Dedifferentiated amniotic fluid mesenchymal stem cell (primary cell): ENCODE results near the gene CLDN15.
"Not testable (repeated sequence)": the region's sequence is repeated elsewhere in the genome, so short reads cannot be mapped to it uniquely, and the experiment has no call there.

Experiments used
- DNase-seq: peaks from one replicate; pipeline ENCODE4 v3.0.0-alpha.2; 2016; ENCODE audit errors: extremely low spot score

Gene CLDN15, protein sequence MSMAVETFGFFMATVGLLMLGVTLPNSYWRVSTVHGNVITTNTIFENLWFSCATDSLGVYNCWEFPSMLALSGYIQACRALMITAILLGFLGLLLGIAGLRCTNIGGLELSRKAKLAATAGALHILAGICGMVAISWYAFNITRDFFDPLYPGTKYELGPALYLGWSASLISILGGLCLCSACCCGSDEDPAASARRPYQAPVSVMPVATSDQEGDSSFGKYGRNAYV

DNA sequence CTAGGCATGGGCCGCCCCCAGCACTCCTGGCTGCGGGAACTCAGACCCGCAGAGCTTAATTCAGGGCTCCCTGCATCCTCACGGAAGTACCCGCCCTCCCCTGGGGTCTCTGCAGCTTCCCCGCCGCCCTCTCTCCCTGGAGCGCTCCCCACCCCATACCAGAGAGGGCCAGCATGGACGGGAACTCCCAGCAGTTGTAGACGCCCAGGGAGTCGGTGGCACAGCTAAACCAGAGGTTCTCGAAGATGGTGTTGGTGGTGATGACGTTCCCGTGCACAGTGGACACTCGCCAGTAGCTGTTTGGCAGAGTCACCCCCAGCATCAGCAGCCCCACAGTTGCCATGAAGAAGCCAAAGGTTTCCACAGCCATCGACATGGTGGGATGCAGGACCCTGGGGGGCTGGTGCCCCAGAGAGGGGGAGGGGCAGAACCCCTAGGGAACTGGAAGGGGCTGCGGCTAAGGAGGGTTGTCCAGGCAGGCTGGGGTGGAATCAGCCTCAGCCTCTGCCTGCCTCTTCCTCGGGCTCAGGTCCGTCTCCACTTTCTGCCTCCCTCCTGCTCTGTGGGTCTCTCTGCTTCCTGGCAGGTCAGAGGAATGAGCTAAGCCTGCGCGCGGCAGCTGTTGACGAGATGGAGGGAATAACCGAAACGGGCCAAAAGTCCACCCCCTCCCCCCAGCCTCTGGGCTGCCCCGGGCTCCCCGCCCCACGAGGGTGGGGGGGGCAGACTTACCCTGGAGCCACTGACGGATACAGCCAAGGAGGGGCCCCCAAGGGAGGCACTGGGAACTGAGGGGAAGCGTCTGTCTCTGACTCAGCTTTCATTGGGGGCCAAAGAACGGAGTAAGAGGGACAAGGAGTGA lies at the start of gene CLDN15:
CLDN15 (minus strand) TSS at position 597 of the 862 bp plus-strand sequence; CDS start at position 376, 221 bp downstream.
- DNase-seq = no peak

DNA sequence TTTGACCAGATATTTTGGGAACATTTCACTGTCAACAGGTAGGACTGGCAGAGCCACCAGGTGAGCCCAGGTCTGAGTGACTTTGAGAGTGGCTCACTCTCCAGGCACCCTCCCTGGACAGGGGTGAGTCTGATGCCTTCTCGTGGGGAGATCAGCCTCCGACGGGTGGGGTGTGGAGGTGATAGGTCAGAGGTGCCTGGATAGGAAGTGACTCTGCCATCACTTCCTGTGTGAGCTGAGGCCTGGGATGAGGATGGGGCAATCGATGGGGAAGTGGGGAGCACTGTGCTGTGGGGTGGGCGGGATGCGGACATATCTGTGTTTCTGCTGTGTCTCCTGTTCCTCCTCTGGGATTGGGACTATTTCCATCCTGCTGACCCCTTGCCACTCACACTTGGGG lies 49.4 kb upstream of the CLDN15 start:
- DNase-seq = no peak

DNA sequence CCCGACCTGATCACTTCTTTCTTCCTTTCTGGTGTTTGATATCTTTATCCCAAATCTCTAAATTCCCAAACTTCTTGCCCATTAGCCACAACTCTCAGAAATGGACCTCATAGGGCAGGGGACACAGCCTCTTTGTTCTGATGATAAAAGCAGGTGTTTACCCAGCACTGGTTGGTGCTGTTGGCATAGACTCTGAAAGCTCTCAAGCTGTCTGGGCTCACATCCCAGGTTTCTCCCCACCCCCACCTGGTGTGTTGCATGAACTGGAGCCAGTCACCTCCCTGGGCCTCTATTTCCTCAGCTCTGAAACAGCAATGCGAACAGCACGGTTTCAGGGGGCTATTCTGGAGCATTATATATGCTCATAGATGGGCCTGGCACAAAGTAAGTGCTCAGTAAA lies 48.3 kb upstream of the CLDN15 start:
- not testable (repeated sequence) for DNase-seq

DNA sequence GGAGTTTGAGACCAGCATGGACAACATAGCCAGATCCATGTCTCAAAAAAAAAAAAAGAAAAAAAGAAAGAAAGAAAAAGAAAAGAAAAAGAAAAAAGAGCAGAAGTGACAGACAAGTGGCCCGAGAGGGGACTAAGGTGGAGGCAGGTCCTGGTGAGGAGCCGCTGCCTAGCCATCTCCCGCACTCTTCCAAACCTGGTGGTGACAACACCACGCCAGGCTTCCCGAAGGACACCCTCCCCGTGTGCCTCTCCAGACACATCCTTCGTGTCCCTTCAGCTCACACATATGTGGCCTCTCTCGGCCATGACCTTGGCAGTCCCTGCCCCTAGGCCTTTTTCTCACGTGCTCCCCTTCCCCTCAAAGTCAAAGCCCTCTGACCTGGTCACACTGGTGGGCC lies 47.6 kb upstream of the CLDN15 start:
- DNase-seq = no peak

DNA sequence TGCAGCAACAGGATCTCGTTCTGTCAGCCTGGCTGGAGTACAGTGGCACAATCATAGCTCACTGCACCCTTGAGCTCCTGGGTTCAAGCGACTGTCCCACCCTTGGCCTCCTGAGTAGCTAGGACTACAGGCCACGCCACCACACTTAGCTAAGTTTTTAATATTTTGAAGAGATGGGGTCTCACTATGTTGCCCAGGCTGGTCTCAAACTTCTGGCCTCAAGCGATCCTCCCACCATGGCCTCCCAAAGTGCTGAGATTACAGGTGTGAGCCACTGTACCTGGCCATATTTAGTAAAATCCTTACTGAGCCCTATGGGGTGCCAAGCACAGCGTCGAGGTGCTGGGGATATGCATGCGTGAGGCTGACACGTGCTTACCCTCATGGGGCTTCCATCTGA lies 43.3 kb upstream of the CLDN15 start:
- not testable (repeated sequence) for DNase-seq

DNA sequence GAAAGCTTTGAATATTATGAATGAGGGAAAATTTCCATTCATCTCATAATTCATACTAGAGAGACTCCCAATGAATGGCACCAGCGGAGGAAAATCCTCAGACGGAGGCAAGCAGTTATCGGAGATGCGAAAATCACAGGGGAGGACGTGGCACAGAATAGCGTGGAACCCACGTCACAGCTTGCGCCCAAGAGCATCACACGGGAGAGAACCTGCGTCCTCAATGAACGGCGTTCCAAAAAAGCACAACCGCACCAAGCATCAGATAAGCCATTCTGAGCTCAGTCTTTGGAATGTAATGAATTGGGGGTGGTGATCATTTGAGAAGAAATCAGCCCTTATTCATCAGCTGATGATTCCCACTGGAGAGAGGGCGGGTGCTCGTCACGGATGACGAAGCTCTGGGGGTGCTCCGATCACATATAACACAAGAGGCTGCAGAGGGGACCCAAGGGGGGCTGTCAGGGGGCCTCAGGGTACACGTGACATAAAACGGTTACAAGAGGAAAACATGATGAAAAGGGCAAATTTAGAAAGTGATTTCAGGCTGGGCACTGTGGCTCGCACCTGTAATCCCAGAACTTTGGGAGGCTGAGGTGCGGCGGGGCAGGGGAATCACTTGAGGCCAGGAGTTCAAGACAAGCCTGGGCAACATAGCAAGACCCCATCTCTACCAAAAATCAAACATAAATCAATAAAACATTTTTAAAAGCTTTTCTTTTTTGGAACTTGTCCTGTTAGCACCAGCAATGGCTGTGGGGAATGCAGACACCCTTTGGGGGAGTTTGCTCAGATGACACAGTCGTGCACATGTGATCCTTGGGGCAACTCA lies 41.1 kb upstream of the CLDN15 start:
- no peak for DNase-seq

DNA sequence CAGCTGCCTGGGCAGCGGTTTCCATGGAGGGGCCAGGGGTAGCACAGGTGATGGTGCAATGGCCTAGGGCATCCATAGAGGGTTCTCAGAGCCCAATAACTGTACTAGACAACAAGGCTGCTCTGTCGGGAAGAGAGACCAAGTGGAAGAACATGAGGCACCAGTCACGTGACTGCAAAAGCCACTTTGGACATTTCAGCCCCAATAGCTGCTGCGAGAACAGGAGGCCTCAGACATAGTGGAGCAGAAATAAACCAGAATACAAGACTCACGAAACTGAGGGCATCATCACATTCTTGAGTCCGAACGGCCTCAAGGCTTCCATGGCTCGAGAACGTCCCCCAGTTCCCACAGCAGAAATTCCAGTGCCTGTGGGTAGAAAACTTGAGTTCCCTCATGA lies 39.6 kb upstream of the CLDN15 start:
- DNase-seq = no peak

DNA sequence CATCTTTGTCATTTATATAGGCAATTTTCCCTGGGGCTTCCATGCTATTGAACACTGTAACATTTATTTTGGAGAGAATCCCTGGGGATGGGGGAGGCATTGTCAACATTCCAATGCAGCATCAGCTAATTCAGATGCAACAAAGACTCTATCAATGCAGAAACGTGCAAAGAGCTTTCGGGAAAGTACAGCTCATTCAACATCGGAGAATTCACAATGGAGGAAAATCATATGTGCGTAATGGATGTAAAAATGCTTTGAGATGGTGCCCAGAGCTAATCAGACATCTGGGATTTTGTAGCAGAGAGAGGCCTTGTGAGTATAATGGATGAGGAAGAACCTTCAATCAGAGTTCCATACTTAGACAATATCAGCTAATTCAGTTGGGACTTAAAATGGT lies 35.6 kb upstream of the CLDN15 start:
- DNase-seq = no peak

DNA sequence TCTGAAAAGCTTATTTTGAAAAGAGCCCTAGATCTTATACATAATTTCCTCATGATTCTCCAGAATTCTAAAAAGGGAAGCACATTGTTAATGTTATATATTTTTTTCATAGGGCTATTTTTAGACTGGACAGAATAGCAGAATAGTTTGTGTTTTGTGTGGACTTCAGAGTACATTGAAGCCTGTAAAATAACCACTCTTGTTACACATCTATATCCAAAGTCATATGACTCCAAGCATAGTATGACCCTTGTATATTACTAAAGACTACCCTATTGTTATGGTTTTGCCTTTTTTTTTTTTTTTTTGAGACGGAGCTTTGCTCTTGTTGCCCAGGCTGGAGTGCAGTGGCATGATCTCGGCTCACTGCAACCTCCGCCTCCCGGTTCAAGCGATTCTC lies 33.4 kb upstream of the CLDN15 start:
- no peak for DNase-seq

DNA sequence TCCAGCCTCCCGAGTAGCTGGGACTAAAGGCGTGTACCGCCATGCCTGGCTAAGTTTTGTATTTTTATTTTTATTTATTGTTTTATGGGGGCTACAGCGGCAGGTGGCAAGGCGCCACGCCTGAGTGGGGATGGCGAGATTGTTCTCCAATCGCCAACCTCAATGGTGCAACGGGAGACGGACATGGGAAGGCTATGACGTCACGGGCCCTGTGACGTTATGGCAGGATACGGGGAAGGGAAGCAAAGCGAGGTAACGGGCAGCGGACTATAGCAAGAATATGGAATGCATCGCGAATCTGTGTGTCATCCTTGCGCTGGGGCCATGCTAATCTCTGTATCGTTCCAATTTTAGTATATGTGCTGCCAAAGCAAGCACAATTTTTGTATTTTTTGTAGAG lies 32.1 kb upstream of the CLDN15 start:
- DNase-seq = no peak

DNA sequence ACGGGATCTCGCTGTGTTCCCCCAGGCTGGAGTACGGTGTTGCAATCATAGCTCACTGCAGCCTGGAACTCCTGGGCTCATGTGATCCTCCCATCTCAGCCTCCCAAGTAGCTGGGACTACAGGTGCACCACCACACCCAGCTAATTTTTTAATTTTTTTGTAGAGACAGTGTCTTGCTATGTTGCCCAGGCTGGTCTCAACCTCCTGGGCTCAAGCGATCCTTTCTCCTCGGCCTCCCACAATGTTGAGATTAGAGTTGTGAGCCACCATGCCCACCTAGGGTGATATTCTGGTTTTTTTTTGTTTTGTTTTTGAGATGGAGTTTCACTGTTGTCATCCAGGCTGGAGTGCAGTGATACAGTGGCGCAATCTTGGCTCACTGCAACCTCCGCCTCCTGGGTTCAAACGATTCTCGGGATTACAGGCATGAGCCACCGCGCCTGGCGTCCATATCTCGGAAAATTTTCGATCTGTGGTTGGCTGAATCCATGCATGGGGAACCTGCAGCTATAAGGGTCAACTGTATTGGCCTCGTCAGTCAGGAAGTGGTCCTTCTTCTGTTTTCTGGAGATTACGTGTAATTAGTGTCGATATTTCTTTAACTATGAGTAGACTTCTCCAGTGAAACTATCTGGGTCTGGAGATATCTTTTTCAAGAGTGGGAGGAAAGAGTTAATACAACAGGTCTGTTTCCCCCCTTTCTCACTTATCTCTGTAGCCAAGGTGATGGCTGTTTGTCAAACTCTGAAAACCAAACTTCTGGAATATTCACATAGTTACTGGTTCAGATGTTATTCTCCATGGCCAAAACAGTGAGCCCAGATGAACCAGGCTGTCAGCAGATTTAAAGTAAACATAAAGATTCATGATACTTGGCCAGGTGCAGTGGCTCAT lies 28.3 kb upstream of the CLDN15 start:
- no peak for DNase-seq

DNA sequence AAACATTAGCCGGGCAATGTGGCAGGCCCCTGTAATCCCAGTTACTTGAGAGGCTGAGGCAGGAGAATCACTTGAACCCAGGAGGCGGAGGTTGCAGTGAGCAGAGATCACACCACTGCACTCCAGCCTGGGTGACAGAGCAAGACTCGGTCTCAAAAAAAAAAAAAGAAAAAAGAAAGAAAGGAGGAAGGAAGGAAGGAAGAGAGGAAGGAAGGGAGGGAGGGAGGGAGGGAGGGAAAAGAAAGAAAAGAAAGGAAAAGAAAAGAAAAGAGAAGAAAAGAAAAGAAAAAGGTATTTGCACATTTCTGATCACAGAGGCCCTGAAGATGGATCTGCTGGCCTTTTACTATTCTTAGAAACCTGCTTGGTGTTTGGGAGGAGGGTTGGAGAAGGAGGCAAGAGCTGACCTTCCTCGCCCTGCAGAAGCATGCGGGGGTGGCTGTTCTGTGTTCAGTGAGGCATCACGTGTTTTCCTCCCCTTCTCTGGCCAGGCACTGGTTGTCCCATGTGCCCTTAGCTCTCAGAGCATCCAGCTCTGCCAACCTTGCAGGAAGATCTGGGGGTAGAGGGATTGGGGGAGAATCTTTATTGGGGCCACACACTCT lies 26.6 kb upstream of the CLDN15 start:
- not testable (repeated sequence) for DNase-seq

DNA sequence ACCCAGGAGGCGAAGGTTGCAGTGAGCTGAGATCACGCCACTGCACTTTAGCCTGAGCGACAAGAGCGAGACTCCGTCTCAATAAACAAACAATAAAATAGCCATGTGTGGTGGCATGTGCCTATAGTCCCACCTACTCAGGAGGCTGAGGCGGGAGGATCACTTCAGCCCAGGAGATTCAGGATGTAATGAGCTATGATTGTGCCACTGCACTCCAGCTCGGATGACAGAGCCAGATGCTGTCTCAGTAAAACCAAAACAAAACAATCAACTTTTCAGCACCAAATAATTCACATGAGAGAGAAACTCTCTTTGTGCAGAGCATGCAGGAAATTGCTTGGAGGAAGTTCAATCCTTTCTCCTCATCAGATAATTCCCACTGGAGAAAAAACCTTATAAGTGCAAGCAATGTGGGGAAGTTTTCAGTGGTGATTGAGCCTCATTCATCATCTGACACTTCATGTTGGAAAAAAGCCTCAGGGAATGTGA lies 20.7 kb upstream of the CLDN15 start:
- no peak for DNase-seq

DNA sequence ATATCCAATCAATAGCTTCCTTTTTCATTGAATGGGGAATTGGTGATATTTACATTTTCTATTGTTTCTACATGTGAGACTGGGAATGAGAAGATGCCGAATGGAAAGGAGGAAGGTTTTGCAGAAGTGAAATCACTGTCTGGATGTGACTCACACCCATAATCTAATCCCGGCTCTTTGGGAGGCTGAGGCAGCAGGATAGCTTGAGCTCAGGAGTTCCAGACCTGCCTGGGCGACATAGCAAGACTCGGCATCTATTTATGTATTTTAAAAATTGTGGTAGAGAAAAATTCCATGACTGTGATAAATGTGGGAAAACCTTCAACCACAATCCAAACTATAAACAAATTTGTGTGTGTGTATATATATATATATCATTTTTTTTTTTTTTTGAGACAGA lies 18.2 kb upstream of the CLDN15 start:
- DNase-seq = no peak

DNA sequence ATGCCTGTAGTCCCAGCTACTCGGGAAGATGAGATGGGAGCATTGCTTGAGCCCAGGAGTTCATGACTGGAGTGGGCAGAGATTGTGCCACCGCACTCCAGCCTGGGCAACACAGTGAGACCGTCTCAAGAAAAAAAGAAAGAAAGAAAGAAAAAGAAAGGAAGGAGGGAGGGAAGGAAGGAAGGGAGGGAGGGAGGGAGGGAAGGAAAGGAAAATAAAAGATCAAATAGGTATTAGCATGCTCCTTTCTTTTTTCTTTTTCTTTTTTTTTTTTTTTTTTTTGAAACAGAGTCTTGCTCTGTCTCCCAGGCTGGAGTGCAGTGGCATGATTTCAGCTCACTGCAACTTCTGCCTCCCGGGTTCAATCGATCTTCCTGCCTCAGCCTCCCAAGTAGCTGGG lies 15.6 kb upstream of the CLDN15 start:
- not testable (repeated sequence) for DNase-seq

DNA sequence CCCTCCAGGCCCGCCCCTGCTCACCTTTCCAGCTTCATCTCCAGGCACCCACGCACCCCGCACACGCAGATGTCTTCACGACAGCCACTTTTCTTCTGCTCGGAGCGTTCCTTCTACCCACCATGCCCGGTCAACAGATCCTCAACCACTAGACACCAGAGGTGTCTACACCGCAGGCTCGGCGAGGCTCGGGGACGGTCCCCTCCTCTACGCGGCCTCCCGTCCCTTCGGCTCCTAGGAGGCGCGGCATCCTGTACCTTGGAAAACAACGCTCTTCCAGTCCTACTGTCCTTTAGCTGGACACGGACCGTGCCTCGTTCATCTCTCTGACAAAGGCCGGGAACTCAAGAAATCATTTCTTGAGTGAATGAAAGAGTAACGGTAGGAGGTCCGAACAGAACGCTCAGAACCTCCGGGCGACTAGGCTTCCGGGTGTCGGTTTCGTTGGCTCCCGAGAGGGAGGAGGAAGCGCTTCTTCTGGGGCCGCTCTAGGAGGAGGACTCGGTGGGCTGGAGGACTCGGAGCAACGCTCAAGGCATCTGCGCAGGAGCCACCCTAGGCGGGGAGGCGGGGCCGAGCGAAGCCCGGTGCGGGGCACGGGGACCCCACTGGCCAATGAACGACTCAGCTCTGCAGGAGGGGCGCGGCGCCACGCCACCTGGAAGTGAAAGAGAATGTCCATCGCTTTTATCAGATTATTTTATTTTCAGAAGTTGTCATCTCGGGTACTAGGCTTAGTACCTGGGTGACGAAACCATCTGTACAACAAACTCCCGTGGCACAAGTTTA lies 14.5 kb upstream of the CLDN15 start:
- DNase-seq = peak; percentile 97

DNA sequence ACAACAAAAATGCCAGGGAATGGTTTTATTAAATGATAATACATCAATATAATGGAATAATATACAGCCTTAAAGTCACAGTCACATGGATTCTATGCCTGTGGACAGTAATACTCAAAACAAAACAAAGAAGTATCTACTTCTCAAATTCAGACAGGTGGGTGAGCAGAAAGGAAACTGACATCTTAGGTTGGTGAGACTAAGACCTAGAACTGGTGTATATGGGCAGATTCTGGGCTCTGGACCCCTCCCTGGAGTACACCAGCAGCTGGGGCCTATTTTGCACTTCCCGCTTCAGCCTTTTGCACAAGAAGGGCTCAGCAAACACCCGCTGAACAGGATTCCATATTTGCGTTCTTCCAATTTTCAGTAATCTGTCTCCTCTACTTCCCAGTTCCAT lies 12.7 kb upstream of the CLDN15 start:
- no peak for DNase-seq

DNA sequence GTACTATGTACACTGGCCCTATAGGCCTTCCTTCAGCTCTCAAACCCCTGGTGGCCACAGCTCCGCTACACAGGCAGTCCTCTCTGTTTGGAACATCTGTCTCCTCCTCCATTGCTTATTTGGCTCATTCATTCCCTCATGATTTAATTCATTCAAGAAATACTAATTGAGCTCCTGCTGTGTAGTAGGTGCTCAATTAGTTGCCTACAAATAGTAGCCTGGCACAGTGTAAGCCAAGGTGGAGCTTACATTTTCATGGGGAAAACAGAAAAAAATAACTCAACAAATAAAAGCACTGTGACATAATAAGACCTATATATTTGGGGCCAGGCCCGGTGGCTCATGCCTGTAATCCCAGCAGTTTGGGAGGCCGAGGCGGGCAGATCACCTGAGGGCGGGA lies 10.7 kb upstream of the CLDN15 start:
- DNase-seq = no peak

DNA sequence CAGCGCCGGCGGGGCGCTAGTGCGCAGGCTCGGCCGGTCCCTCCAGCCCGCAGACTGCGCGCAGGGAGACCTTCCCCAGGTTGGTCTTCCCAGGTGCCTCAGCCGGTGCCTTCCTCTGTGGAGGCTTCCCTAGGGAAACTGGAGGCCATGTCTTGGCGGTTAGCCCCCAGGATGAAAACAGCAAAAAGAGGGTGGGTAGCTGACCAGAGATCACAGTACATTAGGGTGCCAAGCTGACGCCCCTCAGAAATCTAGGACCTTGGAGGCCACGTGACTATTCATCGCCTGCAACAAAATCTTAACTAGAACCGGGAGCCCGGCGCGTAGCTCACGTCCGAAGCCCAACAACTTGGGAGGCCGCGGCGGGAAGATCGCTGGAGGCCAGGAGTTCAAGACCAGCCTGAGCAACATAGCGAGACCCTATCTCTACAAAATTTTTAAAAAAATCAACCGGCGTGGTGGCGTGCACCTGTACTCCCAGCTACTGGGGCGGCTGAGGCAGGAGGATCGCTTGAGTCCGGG lies 7.6 kb upstream of the CLDN15 start:
- no peak for DNase-seq
